ENCODE results near the gene P2RY12.

- TF ChIP-seq CTCF (IDR thresholded peaks at IDR 0.05): no peak
- no peak for TF ChIP-seq ZFX (IDR thresholded peaks at IDR 0.05; ENCODE audit: borderline replicate concordance)
Measured at GRCh38 chr3:151307583-151308488, 76.7 kb downstream of the P2RY12 start.
